B cell (primary cell): Measurements from ENCODE around the gene TAF6.

Experiments
- EZH2 ChIP-seq: IDR thresholded peaks from 2 replicates; pipeline ENCODE4 v1.6.1; 2012; ENCODE audit warnings: borderline replicate concordance, low read depth, mild to moderate bottlenecking, moderate library complexity, low read length; ENCODE audit not compliant: insufficient read depth, poor library complexity, severe bottlenecking
- TF ChIP-seq, protein P1 (sequence below): fragments of 200-600 bp; IDR thresholded peaks from one replicate; pipeline ENCODE4 v1.8.0; 2022; ENCODE audit warnings: antibody characterized with exemption, mild to moderate bottlenecking

- TF ChIP-seq, protein P1, sequence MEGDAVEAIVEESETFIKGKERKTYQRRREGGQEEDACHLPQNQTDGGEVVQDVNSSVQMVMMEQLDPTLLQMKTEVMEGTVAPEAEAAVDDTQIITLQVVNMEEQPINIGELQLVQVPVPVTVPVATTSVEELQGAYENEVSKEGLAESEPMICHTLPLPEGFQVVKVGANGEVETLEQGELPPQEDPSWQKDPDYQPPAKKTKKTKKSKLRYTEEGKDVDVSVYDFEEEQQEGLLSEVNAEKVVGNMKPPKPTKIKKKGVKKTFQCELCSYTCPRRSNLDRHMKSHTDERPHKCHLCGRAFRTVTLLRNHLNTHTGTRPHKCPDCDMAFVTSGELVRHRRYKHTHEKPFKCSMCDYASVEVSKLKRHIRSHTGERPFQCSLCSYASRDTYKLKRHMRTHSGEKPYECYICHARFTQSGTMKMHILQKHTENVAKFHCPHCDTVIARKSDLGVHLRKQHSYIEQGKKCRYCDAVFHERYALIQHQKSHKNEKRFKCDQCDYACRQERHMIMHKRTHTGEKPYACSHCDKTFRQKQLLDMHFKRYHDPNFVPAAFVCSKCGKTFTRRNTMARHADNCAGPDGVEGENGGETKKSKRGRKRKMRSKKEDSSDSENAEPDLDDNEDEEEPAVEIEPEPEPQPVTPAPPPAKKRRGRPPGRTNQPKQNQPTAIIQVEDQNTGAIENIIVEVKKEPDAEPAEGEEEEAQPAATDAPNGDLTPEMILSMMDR, result no peak
- TF ChIP-seq EZH2, result no peak
Observed at GRCh38 chr7:100141555-100141949, 22.4 kb upstream of the TAF6 start.
